ENCODE data around the gene PSMD14. TPM values are rescaled to one million over a fixed set of nuclear protein-coding genes. Genes with fewer than 3 reads are reported as not detected.
"Not testable (repeated sequence)": the region's sequence is repeated elsewhere in the genome, so short reads cannot be mapped to it uniquely, and the experiment has no call there.

The PSMD14 gene
- 33.9 TPM for polyA plus RNA-seq (2013)

GRCh38 chr2:161308178-161308955 lies at the start of gene PSMD14:
Gene PSMD14 (plus strand): TSS chr2:161308425. CDS start chr2:161318826, 10,401 bp downstream.
- CTCF ChIA-PET: interaction anchor here (0.8 kb wide), 1 partner anchor 21 kb away, joined by 3 read pairs; no protein-coding TSS in a partner anchor
- Histone ChIP-seq H3K4me3 (ENCODE audit: control insufficient read depth in 1 of 7, extremely low read depth in 1 of 7, insufficient read depth in 4 of 7, low read depth in 2 of 7, low read length in 6 of 7) (peak within 1 kb of the TSS; percentile 74 to 94 (median 83)), H3K27ac (ENCODE audit: insufficient read depth in 1 of 2, low read depth in 1 of 2, low read length in 2 of 2, poor library complexity in 1 of 2, severe bottlenecking in 2 of 2) (peak within 1 kb of the TSS; percentile 85 to 91), H3K4me1 (ENCODE audit: control extremely low read depth in 1 of 4, control insufficient read depth in 4 of 4, insufficient read depth in 4 of 4, low read length in 3 of 4) (peaks cover 10 to 22% (median 16%) of the 10 kb centered on the region in 4 experiments), H3K27me3 (replicated peaks in 2 of 5; ENCODE audit: control insufficient read depth in 4 of 5, insufficient read depth in 5 of 5, low read length in 4 of 5) (no peaks in the 10 kb centered on the region), H3K9me3 (ENCODE audit: control extremely low read depth in 1 of 5, control insufficient read depth in 4 of 5, insufficient read depth in 2 of 5, low read depth in 1 of 5, low read length in 4 of 5) (peaks cover 0 to 6% (median 3%) of the 10 kb centered on the region in 5 experiments), H3K36me3 (ENCODE audit: control insufficient read depth in 4 of 4, insufficient read depth in 4 of 4, low read length in 3 of 4) (peaks cover 0 to 4% (median 0%) of the 10 kb centered on the region in 4 experiments)
- WGBS (ENCODE audit: insufficient coverage): 0% methylated on average over 50 of the region's 60 CpGs
- DNase-seq: peak; percentile 91 to 97 (median 95)
- POLR2A ChIA-PET: interaction anchor here (1.0 kb wide), 1 partner anchor 21 kb away, joined by 4 read pairs; no protein-coding TSS in a partner anchor

DNA sequence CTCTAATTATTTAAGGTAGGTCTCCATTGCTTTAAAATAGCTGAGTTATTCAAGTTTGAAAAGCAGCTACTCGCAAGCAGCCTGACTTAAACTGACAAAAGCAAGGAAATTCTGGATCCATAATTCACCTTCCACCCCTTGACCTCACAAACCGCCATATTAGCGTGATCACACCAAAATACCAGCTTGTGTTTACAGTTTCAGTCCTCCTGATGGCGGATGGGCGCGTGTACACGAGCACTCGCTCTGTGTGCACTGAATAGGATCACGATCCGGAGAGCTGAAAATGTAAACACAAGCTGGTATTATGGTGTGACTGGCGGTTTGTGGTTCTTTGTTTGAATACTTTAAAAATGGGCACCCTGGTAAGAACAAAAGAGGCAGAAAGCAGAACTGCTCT lies 42.4 kb upstream of the PSMD14 start:
- 96% methylated on average over 9 of the region's 11 CpGs for WGBS (ENCODE audit: insufficient coverage)
- POLR2A ChIA-PET: interaction anchor here (0.7 kb wide), 1 partner anchor 114 kb away, joined by 3 read pairs; no protein-coding TSS in a partner anchor
- no peak for DNase-seq
- CTCF ChIA-PET: interaction anchor here (0.9 to 1.1 kb wide), 2 partner anchors 15 to 48 kb away, joined by 3 to 6 read pairs; no protein-coding TSS in a partner anchor
- Histone ChIP-seq H3K27ac (ENCODE audit: insufficient read depth in 1 of 2, low read depth in 1 of 2, low read length in 2 of 2, poor library complexity in 1 of 2, severe bottlenecking in 2 of 2) (no peak overlapping the region), H3K9me3 (ENCODE audit: control extremely low read depth in 1 of 5, control insufficient read depth in 4 of 5, insufficient read depth in 2 of 5, low read depth in 1 of 5, low read length in 4 of 5) (no peaks in the 10 kb centered on the region), H3K36me3 (ENCODE audit: control insufficient read depth in 4 of 4, insufficient read depth in 4 of 4, low read length in 3 of 4) (no peaks in the 10 kb centered on the region), H3K4me3 (ENCODE audit: control insufficient read depth in 1 of 7, extremely low read depth in 1 of 7, insufficient read depth in 4 of 7, low read depth in 2 of 7, low read length in 6 of 7) (no peak overlapping the region), H3K4me1 (ENCODE audit: control extremely low read depth in 1 of 4, control insufficient read depth in 4 of 4, insufficient read depth in 4 of 4, low read length in 3 of 4) (no peaks in the 10 kb centered on the region), H3K27me3 (replicated peaks in 2 of 5; ENCODE audit: control insufficient read depth in 4 of 5, insufficient read depth in 5 of 5, low read length in 4 of 5) (no peaks in the 10 kb centered on the region)

DNA sequence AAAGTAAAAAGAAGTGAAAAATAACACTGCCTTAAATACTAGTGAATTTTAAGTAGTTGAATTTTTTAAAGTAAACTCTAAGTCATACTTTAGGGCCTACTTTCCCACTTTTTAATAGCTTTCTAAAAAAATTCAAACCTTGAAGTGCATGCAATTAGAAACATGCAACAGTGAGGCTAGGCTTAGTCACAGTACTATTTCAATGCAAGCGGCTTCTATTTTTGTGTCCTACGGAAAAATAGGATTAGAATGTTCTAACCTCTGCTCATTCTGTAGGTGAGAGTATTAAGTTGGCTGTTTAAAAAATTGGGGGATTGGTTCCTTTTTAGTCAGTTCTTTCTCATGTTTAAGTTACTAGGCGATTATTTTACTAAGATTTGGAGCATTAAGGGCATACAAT lies 39.1 kb upstream of the PSMD14 start:
- Histone ChIP-seq H3K27ac (ENCODE audit: insufficient read depth in 1 of 2, low read depth in 1 of 2, low read length in 2 of 2, poor library complexity in 1 of 2, severe bottlenecking in 2 of 2) (no peak overlapping the region), H3K9me3 (ENCODE audit: control extremely low read depth in 1 of 5, control insufficient read depth in 4 of 5, insufficient read depth in 2 of 5, low read depth in 1 of 5, low read length in 4 of 5) (peaks cover 0 to 1% (median 0%) of the 10 kb centered on the region in 5 experiments), H3K36me3 (ENCODE audit: control insufficient read depth in 4 of 4, insufficient read depth in 4 of 4, low read length in 3 of 4) (no peaks in the 10 kb centered on the region), H3K4me3 (ENCODE audit: control insufficient read depth in 1 of 7, extremely low read depth in 1 of 7, insufficient read depth in 4 of 7, low read depth in 2 of 7, low read length in 6 of 7) (no peak overlapping the region), H3K27me3 (replicated peaks in 2 of 5; ENCODE audit: control insufficient read depth in 4 of 5, insufficient read depth in 5 of 5, low read length in 4 of 5) (no peaks in the 10 kb centered on the region), H3K4me1 (ENCODE audit: control extremely low read depth in 1 of 4, control insufficient read depth in 4 of 4, insufficient read depth in 4 of 4, low read length in 3 of 4) (no peaks in the 10 kb centered on the region)
- ChIA-PET POLR2A (no interaction called here), CTCF (interaction anchor here (1.6 kb wide), 1 partner anchor 18 kb away, joined by 5 read pairs; no protein-coding TSS in a partner anchor)
- 100% methylated on average over 1 of the region's 3 CpGs for WGBS (ENCODE audit: insufficient coverage)
- no peak for DNase-seq

- peak; percentile 72 to 84 (median 82) for DNase-seq
- 93% methylated on average over 2 of the region's 5 CpGs for WGBS (ENCODE audit: insufficient coverage)
- Histone ChIP-seq H3K36me3 (ENCODE audit: control insufficient read depth in 4 of 4, insufficient read depth in 4 of 4, low read length in 3 of 4) (no peaks in the 10 kb centered on the region), H3K27me3 (replicated peaks in 2 of 5; ENCODE audit: control insufficient read depth in 4 of 5, insufficient read depth in 5 of 5, low read length in 4 of 5) (no peaks in the 10 kb centered on the region), H3K27ac (ENCODE audit: insufficient read depth in 1 of 2, low read depth in 1 of 2, low read length in 2 of 2, poor library complexity in 1 of 2, severe bottlenecking in 2 of 2) (no peak overlapping the region), H3K4me3 (ENCODE audit: control insufficient read depth in 1 of 7, extremely low read depth in 1 of 7, insufficient read depth in 4 of 7, low read depth in 2 of 7, low read length in 6 of 7) (no peak overlapping the region), H3K9me3 (ENCODE audit: control extremely low read depth in 1 of 5, control insufficient read depth in 4 of 5, insufficient read depth in 2 of 5, low read depth in 1 of 5, low read length in 4 of 5) (peaks cover 0 to 1% (median 0%) of the 10 kb centered on the region in 5 experiments), H3K4me1 (ENCODE audit: control extremely low read depth in 1 of 4, control insufficient read depth in 4 of 4, insufficient read depth in 4 of 4, low read length in 3 of 4) (no peaks in the 10 kb centered on the region)
- ChIA-PET POLR2A (no interaction called here), CTCF (interaction anchor here (0.6 to 4.9 kb wide), 12 partner anchors 23 to 1442 kb away, joined by 3 to 31 read pairs (median 5); no protein-coding TSS in a partner anchor)
Observed at GRCh38 chr2:161273038-161273760, 35.0 kb upstream of the PSMD14 start.

- H3K4me3 ChIP-seq (ENCODE audit: control insufficient read depth in 1 of 7, extremely low read depth in 1 of 7, insufficient read depth in 4 of 7, low read depth in 2 of 7, low read length in 6 of 7); H3K36me3 ChIP-seq (ENCODE audit: control insufficient read depth in 4 of 4, insufficient read depth in 4 of 4, low read length in 3 of 4); H3K27me3 ChIP-seq (replicated peaks in 2 of 5; ENCODE audit: control insufficient read depth in 4 of 5, insufficient read depth in 5 of 5, low read length in 4 of 5); H3K9me3 ChIP-seq (ENCODE audit: control extremely low read depth in 1 of 5, control insufficient read depth in 4 of 5, insufficient read depth in 2 of 5, low read depth in 1 of 5, low read length in 4 of 5); H3K4me1 ChIP-seq (ENCODE audit: control extremely low read depth in 1 of 4, control insufficient read depth in 4 of 4, insufficient read depth in 4 of 4, low read length in 3 of 4); H3K27ac ChIP-seq (ENCODE audit: insufficient read depth in 1 of 2, low read depth in 1 of 2, low read length in 2 of 2, poor library complexity in 1 of 2, severe bottlenecking in 2 of 2); POLR2A ChIA-PET: not testable (repeated sequence)
- 76% methylated on average over 7 of the region's 11 CpGs for WGBS (ENCODE audit: insufficient coverage)
- peak; percentile 25 to 37 (median 31) for DNase-seq
- CTCF ChIA-PET: interaction anchor here (1.0 kb wide), 1 partner anchor 55 kb away, joined by 5 read pairs; no protein-coding TSS in a partner anchor
Observed at GRCh38 chr2:161278564-161279229, 29.5 kb upstream of the PSMD14 start.

GRCh38 chr2:161279230-161279815 lies 28.9 kb upstream of the PSMD14 start:
- H3K27ac ChIP-seq (ENCODE audit: insufficient read depth in 1 of 2, low read depth in 1 of 2, low read length in 2 of 2, poor library complexity in 1 of 2, severe bottlenecking in 2 of 2); DNase-seq; CTCF ChIA-PET; H3K36me3 ChIP-seq (ENCODE audit: control insufficient read depth in 4 of 4, insufficient read depth in 4 of 4, low read length in 3 of 4); H3K4me1 ChIP-seq (ENCODE audit: control extremely low read depth in 1 of 4, control insufficient read depth in 4 of 4, insufficient read depth in 4 of 4, low read length in 3 of 4); POLR2A ChIA-PET; H3K9me3 ChIP-seq (ENCODE audit: control extremely low read depth in 1 of 5, control insufficient read depth in 4 of 5, insufficient read depth in 2 of 5, low read depth in 1 of 5, low read length in 4 of 5); H3K27me3 ChIP-seq (replicated peaks in 2 of 5; ENCODE audit: control insufficient read depth in 4 of 5, insufficient read depth in 5 of 5, low read length in 4 of 5); H3K4me3 ChIP-seq (ENCODE audit: control insufficient read depth in 1 of 7, extremely low read depth in 1 of 7, insufficient read depth in 4 of 7, low read depth in 2 of 7, low read length in 6 of 7): not testable (repeated sequence)
- WGBS (ENCODE audit: insufficient coverage): 80% methylated on average over 2 of the region's 5 CpGs
